Lower lobe of right lung (tissue), 2 donors: ENCODE measurements around the gene SARDH. TPM values are rescaled to one million over a fixed set of nuclear protein-coding genes. Genes with fewer than 3 reads are reported as not detected.

Experiments used
- ATAC-seq, 2 donors: fragments of 200-7000 bp; cut with Tn5 transposase; one replicate each; pipeline ENCODE4 v1.9.1; 2020 to 2022; ENCODE audit warnings: mild to moderate bottlenecking in 2 of 2, moderate library complexity in 2 of 2
- DNase-seq: peaks from one replicate; pipeline ENCODE4 v3.0.0-alpha.2; 2020
- H3K27ac ChIP-seq: fragments of 200-600 bp; one replicate; pipeline ENCODE4 v1.8.0; 2022
- H3K27me3 ChIP-seq: fragments of 200-600 bp; one replicate; pipeline ENCODE4 v1.8.0; 2022; ENCODE audit warnings: low read depth
- H3K36me3 ChIP-seq: fragments of 200-600 bp; one replicate; pipeline ENCODE4 v1.8.0; 2022; ENCODE audit warnings: mild to moderate bottlenecking
- H3K4me1 ChIP-seq: fragments of 200-600 bp; one replicate; pipeline ENCODE4 v1.8.0; 2022
- H3K4me3 ChIP-seq: fragments of 200-600 bp; one replicate; pipeline ENCODE4 v1.8.0; 2022; ENCODE audit warnings: mild to moderate bottlenecking
- H3K9me3 ChIP-seq: fragments of 200-600 bp; one replicate; pipeline ENCODE4 v1.8.0; 2022
- intact Hi-C: fragments of 100-400 bp; cut with DNase I; formaldehyde crosslinking; loops from one replicate; pipeline ENCODE4 v1.11.0; 2022
- total RNA-seq: library from RNA; stranded (reverse); fragmentation: NEBNext Ultra II Directional; extraction: Animal tissue kit (Norgen Biotek cat#: 25700); gene quantifications from one replicate; pipeline ENCODE4 v1.2.1, GENCODE V29; 2021
- TF ChIP-seq, protein P1 (sequence below): fragments of 200-600 bp; IDR thresholded peaks from one replicate; pipeline ENCODE4 v1.8.0; 2022; ENCODE audit warnings: antibody characterized with exemption, mild to moderate bottlenecking
- donor health status: DM: no; HTN: yes; CAD: no; lungs with severe emphysema.

SARDH gene
- total RNA-seq, 1 donor from 2014 or later: 3.4 TPM

DNA sequence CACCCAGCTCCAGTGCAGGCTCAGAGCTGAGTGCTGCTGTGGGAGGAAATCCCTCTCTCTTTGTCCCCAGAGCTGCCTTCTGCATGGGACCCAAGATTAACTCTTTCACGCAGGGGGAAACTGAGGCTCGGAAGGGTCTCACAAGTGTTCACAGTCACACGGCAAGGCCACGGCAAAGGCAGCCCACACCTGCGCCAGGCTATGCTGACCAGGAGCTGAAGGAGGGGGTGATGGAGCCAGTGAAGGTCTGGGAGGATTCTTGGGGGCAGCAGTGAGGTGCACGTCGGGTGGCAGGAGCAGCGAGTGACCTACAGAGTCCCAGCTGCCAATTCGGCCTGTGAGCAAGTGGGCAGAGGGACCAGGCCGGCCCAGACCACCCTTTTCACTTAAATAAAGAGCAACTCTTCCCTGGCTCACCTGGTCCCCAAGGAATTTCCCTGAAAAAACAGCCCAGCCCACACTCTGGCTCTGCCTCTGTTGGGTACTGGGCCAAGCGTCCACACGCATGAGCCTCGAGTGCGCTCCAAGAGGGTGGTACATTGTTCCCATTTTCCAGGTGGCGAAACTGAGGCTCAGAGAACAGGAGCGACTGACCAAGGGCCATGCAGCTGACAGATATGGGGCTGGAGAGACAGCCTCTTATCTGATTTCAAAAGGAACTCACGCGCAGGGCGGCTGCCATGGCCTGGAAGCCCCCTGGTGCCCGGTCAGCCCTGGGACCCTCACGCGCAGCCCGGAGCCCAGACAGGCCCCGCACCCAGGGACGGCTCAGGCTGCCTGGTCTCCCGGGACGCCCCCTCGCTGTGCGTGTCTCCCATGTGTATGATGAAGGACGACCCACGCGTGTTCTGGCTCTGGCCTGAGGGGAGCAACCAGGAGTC, 28.2 kb downstream of the SARDH start:
- Histone ChIP-seq H3K4me3 (no peak overlapping the region), H3K9me3 (no peaks in the 10 kb centered on the region), H3K4me1 (peaks cover 12% of the 10 kb centered on the region), H3K27me3 (no peaks in the 10 kb centered on the region), H3K36me3 (no peaks in the 10 kb centered on the region), H3K27ac (no peak overlapping the region)
- DNase-seq (no peak), ATAC-seq (no peak)
- TF ChIP-seq, protein P1, sequence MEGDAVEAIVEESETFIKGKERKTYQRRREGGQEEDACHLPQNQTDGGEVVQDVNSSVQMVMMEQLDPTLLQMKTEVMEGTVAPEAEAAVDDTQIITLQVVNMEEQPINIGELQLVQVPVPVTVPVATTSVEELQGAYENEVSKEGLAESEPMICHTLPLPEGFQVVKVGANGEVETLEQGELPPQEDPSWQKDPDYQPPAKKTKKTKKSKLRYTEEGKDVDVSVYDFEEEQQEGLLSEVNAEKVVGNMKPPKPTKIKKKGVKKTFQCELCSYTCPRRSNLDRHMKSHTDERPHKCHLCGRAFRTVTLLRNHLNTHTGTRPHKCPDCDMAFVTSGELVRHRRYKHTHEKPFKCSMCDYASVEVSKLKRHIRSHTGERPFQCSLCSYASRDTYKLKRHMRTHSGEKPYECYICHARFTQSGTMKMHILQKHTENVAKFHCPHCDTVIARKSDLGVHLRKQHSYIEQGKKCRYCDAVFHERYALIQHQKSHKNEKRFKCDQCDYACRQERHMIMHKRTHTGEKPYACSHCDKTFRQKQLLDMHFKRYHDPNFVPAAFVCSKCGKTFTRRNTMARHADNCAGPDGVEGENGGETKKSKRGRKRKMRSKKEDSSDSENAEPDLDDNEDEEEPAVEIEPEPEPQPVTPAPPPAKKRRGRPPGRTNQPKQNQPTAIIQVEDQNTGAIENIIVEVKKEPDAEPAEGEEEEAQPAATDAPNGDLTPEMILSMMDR: no peak
- intact Hi-C loops: no loop called here

DNA sequence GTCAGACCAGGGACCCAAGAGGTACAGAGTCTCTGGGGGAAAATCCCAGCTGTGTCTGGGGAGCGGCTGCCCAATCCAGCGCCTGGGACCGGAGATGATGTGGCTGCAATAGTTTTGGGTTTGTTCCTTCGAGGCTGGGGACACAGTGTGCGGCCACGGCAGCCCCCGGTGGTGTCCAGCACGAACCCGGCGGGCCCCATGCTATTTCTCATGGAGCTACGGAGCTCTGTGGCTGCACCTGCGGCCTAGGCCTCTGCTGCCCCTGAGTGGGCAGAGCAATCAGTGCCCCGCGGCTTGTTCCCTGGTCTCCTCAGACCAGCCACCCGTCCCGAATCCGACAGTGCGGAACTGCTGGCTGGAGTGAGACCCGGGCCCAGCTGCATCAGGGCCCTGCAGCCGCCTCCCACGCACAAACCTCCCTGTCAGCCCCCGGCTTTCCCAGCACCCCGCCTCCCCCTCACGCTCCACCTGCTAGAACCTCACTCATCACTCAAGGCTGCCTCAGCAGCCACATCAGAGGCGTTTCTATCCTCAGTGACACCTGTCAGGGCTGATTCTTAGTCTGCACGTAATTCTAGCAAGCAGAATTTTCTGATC, 29.0 kb downstream of the SARDH start:
- no peak overlapping the region for H3K27ac ChIP-seq
- H3K9me3 ChIP-seq: no peaks in the 10 kb centered on the region
- TF ChIP-seq, protein P1: no peak
- no peak overlapping the region for H3K4me3 ChIP-seq
- no peaks in the 10 kb centered on the region for H3K36me3 ChIP-seq
- DNase-seq (no peak), ATAC-seq (no peak)
- peaks cover under 1% of the 10 kb centered on the region for H3K27me3 ChIP-seq
- H3K4me1 ChIP-seq: peaks cover 12% of the 10 kb centered on the region
- intact Hi-C loops: no loop called here

DNA sequence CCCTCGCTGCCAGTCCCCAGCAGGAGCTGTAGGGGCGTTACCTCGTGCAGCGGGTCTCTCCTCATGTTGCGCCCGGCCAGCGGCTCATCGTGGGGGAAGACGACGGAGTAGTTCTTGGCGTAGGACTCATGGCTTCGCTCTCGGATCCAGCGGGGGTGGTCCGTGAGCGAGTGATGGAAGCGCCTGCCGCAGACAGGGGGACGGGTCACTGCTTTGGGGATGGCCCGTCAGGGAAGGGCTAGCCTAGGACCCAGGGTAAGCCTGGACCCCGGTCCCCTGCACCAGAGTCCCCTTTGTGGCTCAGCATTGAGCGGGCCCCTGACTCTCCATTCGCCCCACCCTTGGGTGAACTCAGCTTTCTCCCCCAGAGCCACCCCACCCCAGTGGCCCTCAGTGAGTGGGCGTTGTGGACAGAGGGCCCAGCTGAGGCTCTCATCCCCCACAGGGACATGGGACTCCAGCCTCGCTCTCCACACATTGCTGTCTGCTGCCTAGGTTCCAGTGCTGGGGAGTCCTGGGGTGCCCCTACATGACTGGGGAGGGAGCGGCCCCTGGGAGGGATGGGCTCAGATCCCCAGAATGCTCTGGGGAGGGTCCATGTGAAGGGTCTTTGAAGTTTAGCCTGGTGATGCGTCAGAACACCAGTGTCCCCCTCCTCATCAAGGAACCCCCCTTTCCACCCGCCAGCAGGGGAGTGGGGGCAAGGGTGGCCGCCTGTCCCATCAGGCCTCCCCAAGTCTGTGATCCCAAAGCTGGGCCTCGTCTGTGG, 29.7 kb downstream of the SARDH start:
- DNase-seq (no peak), ATAC-seq (no peak)
- Histone ChIP-seq H3K36me3 (no peaks in the 10 kb centered on the region), H3K27ac (no peak overlapping the region), H3K9me3 (no peaks in the 10 kb centered on the region), H3K4me3 (no peak overlapping the region), H3K27me3 (peaks cover 4% of the 10 kb centered on the region), H3K4me1 (peaks cover 12% of the 10 kb centered on the region)
- TF ChIP-seq, protein P1: no peak
- intact Hi-C loops: no loop called here

DNA sequence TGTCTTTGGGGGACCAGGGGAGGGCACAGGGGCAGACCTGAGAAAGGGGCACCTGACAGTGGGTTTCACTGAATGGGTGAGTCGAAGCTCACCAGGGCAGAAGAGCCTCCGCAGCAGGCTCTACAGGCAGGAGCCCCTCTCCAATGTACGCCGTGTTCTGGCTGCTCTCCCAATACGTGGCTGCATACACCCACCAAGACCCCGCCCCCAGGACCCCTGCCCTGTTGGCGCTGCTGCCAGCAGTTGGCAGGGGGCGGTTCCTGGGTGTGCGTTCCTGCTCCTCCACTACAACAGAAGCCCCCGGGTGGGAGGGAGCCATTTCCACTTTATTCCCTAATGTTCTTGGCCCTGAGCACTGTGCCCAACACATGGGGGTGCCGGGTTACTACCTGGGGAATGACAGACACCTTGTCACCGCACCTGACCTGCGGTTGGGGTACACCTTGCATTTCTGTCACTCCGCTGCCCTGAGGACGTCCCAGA, 30.3 kb downstream of the SARDH start:
- intact Hi-C loops: no loop called here
- Histone ChIP-seq H3K9me3 (no peaks in the 10 kb centered on the region), H3K27me3 (peaks cover 7% of the 10 kb centered on the region), H3K36me3 (no peaks in the 10 kb centered on the region), H3K27ac (peak overlapping the region; percentile 46), H3K4me3 (no peak overlapping the region), H3K4me1 (peaks cover 16% of the 10 kb centered on the region)
- TF ChIP-seq, protein P1: no peak
- ATAC-seq: no peak
- no peak for DNase-seq

DNA sequence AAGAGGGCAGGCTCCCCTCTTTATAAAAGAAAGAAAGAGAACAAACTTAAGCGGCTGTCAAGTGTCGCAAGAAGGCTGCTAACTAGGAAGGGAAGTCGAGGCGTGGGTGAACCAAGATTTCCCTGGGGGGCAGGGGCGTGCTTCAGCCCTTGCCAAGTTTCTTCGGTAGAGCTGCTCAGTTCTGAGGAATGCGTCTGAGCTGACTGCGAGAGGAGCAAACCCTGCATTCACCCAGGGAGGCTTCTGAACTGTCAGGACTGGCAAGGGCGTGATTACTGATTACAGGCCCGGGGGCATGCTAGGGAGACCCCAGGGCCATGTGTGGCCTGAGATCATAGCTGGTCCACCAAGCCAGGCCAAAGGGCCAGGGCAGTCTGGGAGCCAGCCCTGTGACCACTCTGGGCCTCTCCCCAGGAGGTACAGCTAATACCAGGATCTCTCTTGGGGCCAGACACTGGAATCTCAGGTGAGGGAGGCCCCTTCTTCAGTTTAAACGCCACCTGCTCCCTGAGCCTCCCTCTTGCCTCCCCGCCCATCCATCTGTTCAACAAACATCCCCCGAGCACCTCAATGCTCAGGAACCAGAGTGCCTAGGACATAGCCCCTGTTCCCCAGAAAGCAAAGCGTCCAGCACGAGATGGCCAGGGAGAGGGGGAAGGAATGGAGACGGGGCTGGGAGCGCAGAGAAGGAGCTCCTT, 30.9 kb downstream of the SARDH start:
- TF ChIP-seq, protein P1: no peak
- H3K36me3 ChIP-seq: no peaks in the 10 kb centered on the region
- intact Hi-C loops: no loop called here
- H3K27ac ChIP-seq: peak overlapping the region; percentile 46
- H3K4me1 ChIP-seq: peaks cover 18% of the 10 kb centered on the region
- H3K4me3 ChIP-seq: no peak overlapping the region
- no peaks in the 10 kb centered on the region for H3K9me3 ChIP-seq
- DNase-seq: no peak
- H3K27me3 ChIP-seq: peaks cover 13% of the 10 kb centered on the region
- no peak for ATAC-seq
